K562 (cell line): ENCODE measurements around the gene FBN1. TPM values are rescaled to one million over a fixed set of nuclear protein-coding genes. Genes with fewer than 3 reads are reported as not detected.

ENCODE experiments used
- ATAC-seq: fragments of 200-7000 bp; cut with Tn5 transposase; 3 replicates; pipeline ENCODE4 v1.9.1; 2020; ENCODE audit warnings: moderate library complexity
- BruUV-seq: library from RNA; stranded (reverse); fragments of 400-500 nt; replicated peaks from 2 replicates; lab custom pipeline; 2021; lab: Mats Ljungman, UMichigan
- CTCF ChIA-PET: fragments of 300-600 bp; formaldehyde crosslinking; extraction: SDS; loops from one replicate; lab custom pipeline; 2021; ENCODE audit warnings: low intra/inter-chr PET ratio; lab: Yijun Ruan, JAX
- POLR2A ChIA-PET: fragments of 300-600, 350-650 bp; sonication (Branson Sonifier 250); formaldehyde crosslinking; extraction: SDS; loops from one replicate; lab custom pipeline; 2021; ENCODE audit warnings: antibody characterized with exemption, inconsistent platforms; lab: Yijun Ruan, JAX
- DNase-seq, 4 experiments: peaks; one replicate each; pipeline versions ENCODE4 v3.0.0 to v3.0.0-alpha.2; 2011 to 2018; ENCODE audit warnings: low spot score in 3 of 4, mixed read lengths in 3 of 4; ENCODE audit errors: extremely low read depth in 1 of 4
- FAIRE-seq: peaks from 2 replicates; lab custom pipeline; 2011; peaks lifted over from hg19 to GRCh38; lab: Jason Lieb, UNC
- H2AFZ ChIP-seq: 2 replicates; pipeline ENCODE4 v1.6.0; 2011; ENCODE audit warnings: low read depth, low read length, control low read depth, inconsistent platforms
- H3K27ac ChIP-seq: fragments of 200-600 bp; 3 replicates; pipeline ENCODE4 v1.8.0; 2011; ENCODE audit warnings: low read depth, mild to moderate bottlenecking, control low read depth, inconsistent platforms, low read length, moderate library complexity, mixed read lengths; ENCODE audit errors: extremely low read depth
- H3K27me3 ChIP-seq, 2 experiments: fragments of 300-600 bp in 1 of 2; 2 replicates in 1 of 2; 3 replicates in 1 of 2; pipeline versions ENCODE4 v1.6.0 to v1.8.0; 2011; ENCODE audit warnings: inconsistent platforms in 2 of 2, low read length in 2 of 2, mild to moderate bottlenecking in 1 of 2, mixed read lengths in 1 of 2, moderate library complexity in 1 of 2; ENCODE audit not compliant: control insufficient read depth in 2 of 2, insufficient read depth in 2 of 2
- H3K36me3 ChIP-seq: fragments of 300-600 bp; 3 replicates; pipeline ENCODE4 v1.8.0; 2011; ENCODE audit warnings: mild to moderate bottlenecking, low read length, inconsistent platforms; ENCODE audit not compliant: control insufficient read depth, insufficient read depth
- H3K4me1 ChIP-seq, 2 experiments: fragments of 200-600 bp in 1 of 2; replicated peaks in 1 of 2; 2 replicates in 1 of 2; 3 replicates in 1 of 2; pipeline versions ENCODE4 v1.5.1 to v1.8.0; 2011; ENCODE audit warnings: inconsistent platforms in 2 of 2, low read length in 2 of 2, mild to moderate bottlenecking in 1 of 2, mixed read lengths in 1 of 2, moderate library complexity in 1 of 2; ENCODE audit not compliant: control insufficient read depth in 2 of 2, insufficient read depth in 2 of 2
- H3K4me2 ChIP-seq: 2 replicates; pipeline ENCODE4 v1.6.1; 2011; ENCODE audit warnings: low read length, control low read depth, inconsistent platforms, mixed read lengths; ENCODE audit not compliant: insufficient read depth
- H3K4me3 ChIP-seq: fragments of 200-600 bp; sonication (generic), shearing (Covaris generic); 2 replicates; pipeline ENCODE4 v1.5.1; 2016; ENCODE audit warnings: control low read depth, inconsistent platforms
- H3K79me2 ChIP-seq: fragments of 200-600 bp; 3 replicates; pipeline ENCODE4 v1.8.0; 2011; ENCODE audit warnings: low read length, inconsistent platforms; ENCODE audit not compliant: control insufficient read depth, insufficient read depth
- H3K9ac ChIP-seq, 2 experiments: 2 replicates each; pipeline versions ENCODE4 v1.6.0 to v1.6.1; 2011; ENCODE audit warnings: low read depth in 2 of 2, low read length in 2 of 2, control low read depth in 1 of 2, inconsistent platforms in 1 of 2, mild to moderate bottlenecking in 1 of 2, mixed read lengths in 1 of 2; ENCODE audit not compliant: insufficient read depth in 1 of 2
- H3K9me1 ChIP-seq: one replicate; pipeline ENCODE4 v1.6.0; 2011; ENCODE audit warnings: inconsistent platforms, mild to moderate bottlenecking, low read length, moderate library complexity; ENCODE audit not compliant: control insufficient read depth, insufficient read depth
- H3K9me3 ChIP-seq: replicated peaks from 2 replicates; pipeline ENCODE4 v1.5.1; 2011; ENCODE audit warnings: low read depth, low read length, inconsistent platforms; ENCODE audit not compliant: control insufficient read depth, insufficient read depth
- H4K20me1 ChIP-seq: replicated peaks from 2 replicates; pipeline ENCODE4 v1.6.1; 2011; ENCODE audit warnings: low read length, inconsistent platforms, mixed read lengths; ENCODE audit not compliant: control insufficient read depth, insufficient read depth
- EGR1 ChIP-seq: fragments of 450-650 bp; conservative IDR thresholded peaks from 2 replicates; pipeline ENCODE4 v1.6.1; 2017; ENCODE audit warnings: mild to moderate bottlenecking
- GTF2E2 ChIP-seq: fragments of 200-800 bp; sonication (Bioruptor generic); IDR thresholded peaks from 2 replicates; pipeline ENCODE4 v1.6.1; 2016; ENCODE audit warnings: missing genetic modification characterization, missing compliant biosample characterization
- MAFG ChIP-seq: fragments of 450-650 bp; conservative IDR thresholded peaks from 2 replicates; pipeline ENCODE4 v1.6.1; 2016; ENCODE audit warnings: missing genetic modification characterization, missing compliant biosample characterization
- MCM7 ChIP-seq, 2 experiments: fragments of 450-650 bp; IDR thresholded peaks; 2 replicates each; pipeline ENCODE4 v1.6.1; 2016 to 2018
- STAT5B ChIP-seq: fragments of 250-450 bp; sonication (Bioruptor Pico); IDR thresholded peaks from 2 replicates; pipeline ENCODE4 v1.8.0; 2021; ENCODE audit warnings: mild to moderate bottlenecking, inconsistent platforms
- TEAD2 ChIP-seq: fragments of 450-650 bp; IDR thresholded peaks from 2 replicates; pipeline ENCODE4 v1.6.1; 2016; ENCODE audit warnings: missing genetic modification characterization, control low read depth, missing compliant biosample characterization
- WHSC1 ChIP-seq: IDR thresholded peaks from one replicate; pipeline ENCODE4 v1.6.1; 2012; ENCODE audit warnings: low read length, control low read depth, inconsistent platforms
- WGBS: fragments of 100-300 bp; shearing (Covaris generic); methylation state at CpG from one replicate; pipeline ENCODE4 v1.1.6; 2016; ENCODE audit warnings: low coverage, mixed read lengths; ENCODE audit not compliant: insufficient coverage; ENCODE audit errors: missing lambda C conversion rate; 5-methylcytosine and 5-hydroxymethylcytosine counted together
- in situ Hi-C: fragments of 300-500 bp; cut with MboI; formaldehyde crosslinking; loops from 4 replicates; pipeline ENCODE4 v1.15.0; 2018; ENCODE audit warnings: inconsistent platforms, mixed read lengths
- intact Hi-C: fragments of 100-400 bp; cut with micrococcal nuclease; formaldehyde crosslinking; loops from 2 replicates; pipeline ENCODE4 v1.14.2; 2022
- polyA plus RNA-seq, 8 experiments: library from polyadenylated mRNA; depleted of rRNA in 4 of 8; stranded (reverse) in 5 of 8; unstranded in 3 of 8; fragments of >200 nt; fragmentation: Nextera tagmentation in 2 of 8; fragmentation: Illumina TruSeq in 1 of 8; extraction: Ambion mirVana in 2 of 8; extraction: Trizol in 1 of 8; gene quantifications; 2 replicates each; pipeline versions ENCODE4 v1.2.1 to v1.2.3, GENCODE V29; 2011 to 2014; ENCODE audit warnings: inconsistent platforms in 1 of 8, missing spikeins in 1 of 8
- total RNA-seq, 7 experiments: library from RNA; depleted of rRNA in 6 of 7; stranded (reverse); fragments of >200 nt in 6 of 7; fragmentation: Illumina TruSeq in 2 of 7; extraction: Trizol in 2 of 7; gene quantifications; 2 replicates each; pipeline versions ENCODE4 v1.2.1 to v1.2.3, GENCODE V29; 2011 to 2021; ENCODE audit warnings: low replicate concordance in 1 of 7
- TF ChIP-seq, protein P1 (sequence below): fragments of 450-650 bp; IDR thresholded peaks from 2 replicates; pipeline ENCODE4 v1.6.1; 2016; ENCODE audit warnings: missing biosample characterization, missing genetic modification characterization

FBN1 gene
- total and polyA plus RNA-seq, 9 of the 15 experiments (the other 6 are each of a cell fraction or from before 2014, with no cell fraction given) = 0.15 to 1.2 (median 0.60) TPM

DNA sequence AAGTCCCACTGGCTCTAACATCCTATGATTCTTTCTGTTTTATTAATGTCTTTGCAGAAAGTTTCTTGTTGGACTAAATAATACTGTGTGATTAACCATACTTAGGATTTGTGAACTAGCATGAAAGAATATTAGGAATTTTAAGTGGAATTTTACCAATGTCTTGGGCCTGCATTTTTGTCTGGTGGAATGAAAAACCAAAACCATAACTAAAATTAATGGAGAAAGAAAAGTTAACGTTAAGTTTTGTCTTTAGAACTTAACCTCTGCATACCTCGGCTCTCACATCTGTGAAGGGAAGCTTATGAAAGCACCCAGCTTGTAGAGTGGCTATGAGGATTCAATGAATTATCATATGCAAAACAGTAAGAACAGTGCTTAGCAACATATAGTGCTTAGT is 6.5 kb downstream of the FBN1 start:
- no peak for DNase-seq
- ChIA-PET POLR2A (interaction anchor here (0.6 kb wide), 1 partner anchor 69 kb away, joined by 3 read pairs; no protein-coding TSS in a partner anchor), CTCF (interaction anchor here (0.6 kb wide), 1 partner anchor 674 kb away, joined by 7 read pairs; no protein-coding TSS in a partner anchor)
- no peaks in the 10 kb centered on the region; a peak in 1 of 5 replicates for H3K4me1 ChIP-seq
- H3K9ac ChIP-seq = no peak overlapping the region
- intact Hi-C loops (loop anchor here (5.0 kb wide), 1 partner anchor 112 kb away; no protein-coding TSS in a partner anchor), in situ Hi-C loops (no loop called here)
- no peak overlapping the region for H3K4me3 ChIP-seq
- H3K79me2 ChIP-seq = no peaks in the 10 kb centered on the region
- no peak overlapping the region for H3K27ac ChIP-seq
- WGBS = 31% methylated on average over 2 of the region's 2 CpGs
- no peak overlapping the region for H2AFZ ChIP-seq
- no peaks in the 10 kb centered on the region for H4K20me1 ChIP-seq
- H3K27me3 ChIP-seq = no peaks in the 10 kb centered on the region
- TF ChIP-seq WHSC1 (no peak), EGR1 (no peak), GTF2E2 (tag) (no peak), TEAD2 (no peak), STAT5B (CRISPR knock-in tag) (no peak), MCM7 (IDR thresholded peaks at IDR 0.05) (no peak), MAFG (no peak)
- TF ChIP-seq, protein P1, sequence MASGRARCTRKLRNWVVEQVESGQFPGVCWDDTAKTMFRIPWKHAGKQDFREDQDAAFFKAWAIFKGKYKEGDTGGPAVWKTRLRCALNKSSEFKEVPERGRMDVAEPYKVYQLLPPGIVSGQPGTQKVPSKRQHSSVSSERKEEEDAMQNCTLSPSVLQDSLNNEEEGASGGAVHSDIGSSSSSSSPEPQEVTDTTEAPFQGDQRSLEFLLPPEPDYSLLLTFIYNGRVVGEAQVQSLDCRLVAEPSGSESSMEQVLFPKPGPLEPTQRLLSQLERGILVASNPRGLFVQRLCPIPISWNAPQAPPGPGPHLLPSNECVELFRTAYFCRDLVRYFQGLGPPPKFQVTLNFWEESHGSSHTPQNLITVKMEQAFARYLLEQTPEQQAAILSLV (tag) = no peak
- TF ChIP-seq, all 486 proteins: peak for 0
- Histone ChIP-seq H3K9me1 (no peaks in the 10 kb centered on the region), H3K4me2 (no peak overlapping the region), H3K9me3 (no peaks in the 10 kb centered on the region), H3K36me3 (no peaks in the 10 kb centered on the region)
- no TSS peak for BruUV-seq
- ATAC-seq = no peak
- FAIRE-seq = no peak
